Bone marrow (tissue), 2 donors: ENCODE results near the gene SPRR1B.
"Not testable (repeated sequence)": the region's sequence is repeated elsewhere in the genome, so short reads cannot be mapped to it uniquely, and the experiment has no call there.

Experiments
- DNase-seq, 2 donors: peaks; one replicate each; lab custom pipeline; 2025; lab: John Stamatoyannopoulos, UW

SPRR1B gene

GRCh38 chr1:153030895-153031294 lies at the start of gene SPRR1B:
Gene SPRR1B, plus strand, starts transcription at chr1:153031203. Its CDS starts 1,143 bp downstream, at chr1:153032346.
- DNase-seq = no peak

GRCh38 chr1:152982076-152982475 lies 48.9 kb upstream of the SPRR1B start:
- DNase-seq = no peak

GRCh38 chr1:152983234-152983633 lies 47.8 kb upstream of the SPRR1B start:
- no peak for DNase-seq

GRCh38 chr1:152983743-152984142 lies 47.3 kb upstream of the SPRR1B start, which contains the start of gene SPRR1A:
Gene SPRR1A, plus strand, starts transcription at chr1:152984081. Its CDS starts 1,150 bp downstream, at chr1:152985231.
- no peak for DNase-seq

GRCh38 chr1:152986578-152986977 lies 44.4 kb upstream of the SPRR1B start:
- DNase-seq = no peak

GRCh38 chr1:152993186-152993585 lies 37.8 kb upstream of the SPRR1B start:
- DNase-seq = no peak

- DNase-seq = no peak
Observed at GRCh38 chr1:152995842-152996241, 35.2 kb upstream of the SPRR1B start.

- DNase-seq = no peak
Observed at GRCh38 chr1:152996633-152997400, 34.2 kb upstream of the SPRR1B start.

- no peak for DNase-seq
Observed at GRCh38 chr1:152997901-152998300, 33.1 kb upstream of the SPRR1B start.

- DNase-seq = no peak
Observed at GRCh38 chr1:152998476-152998875, 32.5 kb upstream of the SPRR1B start.

GRCh38 chr1:152999818-153000217 lies 31.2 kb upstream of the SPRR1B start:
- DNase-seq = no peak

GRCh38 chr1:153000294-153000693 lies 30.7 kb upstream of the SPRR1B start:
- no peak for DNase-seq

- DNase-seq = no peak
Observed at GRCh38 chr1:153001382-153001781, 29.6 kb upstream of the SPRR1B start, which contains the start of gene SPRR3. Gene SPRR3, plus strand, starts transcription at chr1:153001749. Its CDS starts 1,272 bp downstream, at chr1:153003021.

- DNase-seq = not testable (repeated sequence)
Observed at GRCh38 chr1:153011235-153011758, 19.7 kb upstream of the SPRR1B start.

GRCh38 chr1:153021829-153022228 lies 9.2 kb upstream of the SPRR1B start:
- DNase-seq = not testable (repeated sequence)

GRCh38 chr1:153022340-153022739 lies 8.7 kb upstream of the SPRR1B start:
- DNase-seq = not testable (repeated sequence)

- DNase-seq = no peak
Observed at GRCh38 chr1:153023109-153023508, 7.9 kb upstream of the SPRR1B start.

- no peak for DNase-seq
Observed at GRCh38 chr1:153024413-153024812, 6.6 kb upstream of the SPRR1B start.

GRCh38 chr1:153025797-153026196 lies 5.2 kb upstream of the SPRR1B start:
- no peak for DNase-seq

GRCh38 chr1:153028766-153029165 lies 2.2 kb upstream of the SPRR1B start:
- no peak for DNase-seq

GRCh38 chr1:153032073-153032472 lies 1.1 kb downstream of the SPRR1B start:
- no peak for DNase-seq

GRCh38 chr1:153032677-153033308 lies 1.8 kb downstream of the SPRR1B start:
- peak in 1 of 2 donors; percentile 3 for DNase-seq

GRCh38 chr1:153035211-153035610 lies 4.2 kb downstream of the SPRR1B start:
- no peak for DNase-seq
